ENCODE results near the gene COL6A3. TPM values are rescaled to one million over a fixed set of nuclear protein-coding genes. Genes with fewer than 3 reads are reported as not detected.

Gene COL6A3
- total and polyA plus RNA-seq, 2 of the 13 experiments (the other 11 are each of a cell fraction or from before 2014, with no cell fraction given) = 0.03 TPM; not detected in 1

- TF ChIP-seq TEAD2 (CRISPR knock-in tag; IDR thresholded peaks at IDR 0.05) = no peak
Measured at GRCh38 chr2:237448171-237448570, 34.2 kb upstream of the COL6A3 start (continued).

- WGBS (ENCODE audit: low lambda C conversion rate) = 51% methylated on average over 11 of the region's 11 CpGs
- ChIA-PET POLR2A (no interaction called here), CTCF (ENCODE audit: low intra/inter-chr PET ratio, low total read pairs) (no interaction called here)
- H4K20me1 ChIP-seq (ENCODE audit: insufficient read depth, low read length) = peaks cover 2% of the 10 kb centered on the region; the same call in 1 of the 2 replicates
- in situ Hi-C loops (cut with HindIII; ENCODE audit: extremely low pct_ligation_motif_present, low pct_unique_long_range_greater_than_20kb) = no loop called here
- no peaks in the 10 kb centered on the region for H3K79me2 ChIP-seq (ENCODE audit: insufficient read depth, low read length)
- BruUV-seq (replicated peaks) = no TSS peak
- FAIRE-seq = no peak
- no peak overlapping the region for H3K4me2 ChIP-seq (ENCODE audit: low read depth, low read length)
- no peak for DNase-seq (ENCODE audit: low spot score)
- no peak overlapping the region for H3K27ac ChIP-seq (ENCODE audit: extremely low read length, insufficient read depth, low read length)
- no peak overlapping the region for H3K9ac ChIP-seq (ENCODE audit: insufficient read depth, low read depth, low read length)
- H3K36me3 ChIP-seq (replicated peaks in 1 of 2; ENCODE audit: control insufficient read depth in 1 of 2, insufficient read depth in 2 of 2, low read length in 2 of 2) = no peaks in the 10 kb centered on the region
- H3K9me3 ChIP-seq (ENCODE audit: low read length) = no peaks in the 10 kb centered on the region
- TF ChIP-seq JUNB (CRISPR knock-in tag; IDR thresholded peaks at IDR 0.05; ENCODE audit: borderline replicate concordance) (no peak), ZSCAN29 (CRISPR knock-in tag; conservative IDR thresholded peaks at IDR 0.05) (no peak), USF2 (IDR thresholded peaks at IDR 0.05; ENCODE audit: low read depth, low read length) (no peak), USF2 (CRISPR knock-in tag; IDR thresholded peaks at IDR 0.05; ENCODE audit: borderline replicate concordance) (no peak), RFXAP (CRISPR knock-in tag; IDR thresholded peaks at IDR 0.05; ENCODE audit: borderline replicate concordance) (no peak), NFIB (CRISPR knock-in tag; IDR thresholded peaks at IDR 0.05; ENCODE audit: borderline replicate concordance) (no peak), PHF20 (CRISPR knock-in tag; IDR thresholded peaks at IDR 0.05) (no peak), CEBPB (IDR thresholded peaks at IDR 0.05; ENCODE audit: borderline replicate concordance, low read depth, low read length) (no peak), PHF5A (CRISPR knock-in tag; IDR thresholded peaks at IDR 0.05; ENCODE audit: low read depth, unreplicated experiment) (no peak), ZNF563 (CRISPR knock-in tag; IDR thresholded peaks at IDR 0.05) (no peak), SOX13 (IDR thresholded peaks at IDR 0.05) (no peak), SOX13 (CRISPR knock-in tag; conservative IDR thresholded peaks at IDR 0.05 in 1 of 2, IDR thresholded peaks at IDR 0.05 in 1 of 2) (no peak), UBTF (CRISPR knock-in tag; IDR thresholded peaks at IDR 0.05) (no peak), GATAD2A (CRISPR knock-in tag; IDR thresholded peaks at IDR 0.05) (no peak), TMF1 (CRISPR knock-in tag; IDR thresholded peaks at IDR 0.05; ENCODE audit: low read depth) (no peak), IKZF4 (CRISPR knock-in tag; IDR thresholded peaks at IDR 0.05; ENCODE audit: borderline replicate concordance, low read depth, not compliant biosample characterization) (no peak), FOXA1 (IDR thresholded peaks at IDR 0.05) (no peak), FOXA1 (CRISPR knock-in tag; IDR thresholded peaks at IDR 0.05) (no peak), ZNF761 (CRISPR knock-in tag; conservative IDR thresholded peaks at IDR 0.05) (no peak)
- no peak overlapping the region for H2AFZ ChIP-seq (ENCODE audit: low read length)
- intact Hi-C loops (cut with micrococcal nuclease; ENCODE audit: unreplicated experiment) = no loop called here
- no peak for ATAC-seq
- peaks cover 6% of the 10 kb centered on the region; the same call in 1 of the 2 replicates for H3K4me1 ChIP-seq (ENCODE audit: insufficient read depth, low read length)
- peaks cover 2 to 55% of the 10 kb centered on the region in 2 experiments; a peak in 4 of 5 replicates for H3K27me3 ChIP-seq (ENCODE audit: control insufficient read depth in 1 of 2, insufficient read depth in 2 of 2, low read length in 2 of 2)
- no peak overlapping the region for H3K4me3 ChIP-seq (replicated peaks in 1 of 3; ENCODE audit: insufficient read depth in 1 of 3, low read depth in 2 of 3, low read length in 3 of 3)
Measured at GRCh38 chr2:237447496-237447895, 33.5 kb upstream of the COL6A3 start.

All from HepG2 (cell line).